GM06990 (cell line): ENCODE data around the gene B4GALNT3.

ENCODE experiments used
- DNase-seq: peaks from one replicate; pipeline ENCODE4 v3.0.0-alpha.2; 2011; ENCODE audit not compliant: insufficient read length; ENCODE audit errors: extremely low read depth
- H3K27me3 ChIP-seq: replicated peaks from 2 replicates; pipeline ENCODE4 v1.6.0; 2011; ENCODE audit warnings: low read length; ENCODE audit not compliant: control insufficient read depth, insufficient read depth
- H3K36me3 ChIP-seq: 2 replicates; pipeline ENCODE4 v1.5.1; 2011; ENCODE audit warnings: low read length; ENCODE audit not compliant: control insufficient read depth, insufficient read depth
- H3K4me3 ChIP-seq: replicated peaks from 2 replicates; pipeline ENCODE4 v1.5.1; 2011; ENCODE audit warnings: low read depth, mild to moderate bottlenecking, control low read depth, low read length
- CTCF ChIP-seq: IDR thresholded peaks from 2 replicates; pipeline ENCODE4 v1.5.1; 2011; ENCODE audit warnings: low read length, control low read depth, mild to moderate bottlenecking, inconsistent platforms; ENCODE audit not compliant: insufficient read depth, poor library complexity, severe bottlenecking

B4GALNT3 gene

DNA sequence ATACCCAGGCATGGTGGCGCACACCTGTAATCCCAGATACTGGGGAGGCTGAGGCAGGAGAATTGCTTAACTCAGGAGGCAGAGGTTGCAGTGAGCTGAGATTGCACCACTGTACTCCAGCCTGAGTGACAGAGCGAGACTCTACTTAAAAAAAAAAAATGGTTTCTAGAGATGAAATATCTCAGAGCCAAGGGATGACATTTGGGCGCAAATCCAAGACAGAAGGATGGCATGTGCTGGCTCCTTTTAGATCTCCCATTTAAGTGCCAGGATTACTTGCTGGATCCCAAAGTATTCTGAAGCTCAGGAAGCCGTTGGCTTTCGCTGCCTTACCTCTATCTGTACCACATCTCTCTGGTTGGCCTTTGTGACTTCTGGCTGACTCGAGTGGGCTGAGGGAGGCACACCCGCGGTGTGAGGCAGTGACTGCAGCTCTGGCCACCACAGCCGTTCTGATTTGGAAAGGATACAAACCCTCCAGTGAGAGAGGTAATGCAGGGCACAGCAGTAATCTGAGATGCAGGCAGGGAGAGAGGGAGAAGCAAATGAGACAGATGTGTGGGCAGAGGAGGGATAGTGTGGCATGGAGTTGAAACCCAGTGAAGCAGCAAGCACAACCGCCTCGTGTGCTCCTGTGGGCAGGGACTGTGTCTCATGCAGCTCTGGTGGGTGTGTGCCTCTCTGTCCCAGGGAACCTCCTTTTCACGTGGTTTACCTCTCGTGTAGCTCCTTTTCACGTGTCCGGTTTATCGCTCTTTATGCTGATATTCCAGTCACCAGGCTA lies 4.9 kb downstream of the B4GALNT3 start:
- no peak overlapping the region for H3K4me3 ChIP-seq
- no peak for TF ChIP-seq CTCF
- no peaks in the 10 kb centered on the region for H3K36me3 ChIP-seq
- H3K27me3 ChIP-seq = peaks cover 5% of the 10 kb centered on the region
- no peak for DNase-seq

DNA sequence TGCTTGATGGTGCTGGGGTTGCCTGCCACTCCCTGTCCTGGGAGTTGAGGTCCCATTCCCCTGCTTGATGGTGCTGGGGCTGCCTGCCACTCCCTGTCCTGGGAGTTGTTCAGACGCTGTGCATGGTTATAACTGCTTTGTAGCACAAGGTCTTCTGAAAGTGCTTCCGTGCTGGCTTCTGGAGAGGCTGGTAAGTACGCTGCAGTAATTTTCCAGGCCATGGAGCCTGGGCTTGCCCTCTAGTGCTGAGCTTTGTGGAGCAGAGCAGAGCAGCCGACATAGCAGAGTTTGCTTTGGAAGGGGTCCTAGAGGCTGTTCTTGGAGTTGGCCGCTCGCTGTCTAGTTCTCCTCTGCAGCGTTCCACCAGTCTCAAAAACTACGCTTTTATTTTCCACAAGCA lies 6.3 kb downstream of the B4GALNT3 start:
- Histone ChIP-seq H3K4me3 (no peak overlapping the region), H3K27me3 (peaks cover 5% of the 10 kb centered on the region), H3K36me3 (no peaks in the 10 kb centered on the region)
- no peak for DNase-seq
- TF ChIP-seq CTCF = no peak

DNA sequence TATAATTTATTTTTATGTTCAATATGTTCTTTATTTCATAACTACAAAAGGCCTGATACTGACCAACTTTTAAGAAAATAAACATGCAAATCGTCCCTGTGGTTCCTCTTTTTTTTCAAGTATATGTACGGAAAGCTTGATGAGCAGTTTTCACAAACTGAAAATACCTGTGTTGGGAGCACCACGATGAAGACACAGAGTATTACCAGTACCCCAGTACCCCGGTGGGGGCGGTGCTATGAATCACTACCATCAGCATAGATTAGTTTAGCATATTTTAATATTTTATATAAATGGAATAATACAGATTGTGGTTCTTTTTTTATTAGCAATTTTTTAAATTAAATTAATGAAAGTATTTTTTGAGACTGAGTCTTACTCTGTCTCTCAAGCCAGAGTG lies 7.0 kb downstream of the B4GALNT3 start:
- TF ChIP-seq CTCF = no peak
- Histone ChIP-seq H3K27me3 (peaks cover 5% of the 10 kb centered on the region), H3K4me3 (no peak overlapping the region), H3K36me3 (no peaks in the 10 kb centered on the region)
- DNase-seq = no peak

- no peak overlapping the region for H3K4me3 ChIP-seq
- no peaks in the 10 kb centered on the region for H3K36me3 ChIP-seq
- H3K27me3 ChIP-seq = peaks cover 5% of the 10 kb centered on the region
- TF ChIP-seq CTCF = no peak
- no peak for DNase-seq
Observed at GRCh38 chr12:467591-467990, 7.9 kb downstream of the B4GALNT3 start.

GRCh38 chr12:468671-469389 lies 9.1 kb downstream of the B4GALNT3 start:
- no peak for DNase-seq
- no peak for TF ChIP-seq CTCF
- Histone ChIP-seq H3K4me3 (no peak overlapping the region), H3K27me3 (peaks cover 1% of the 10 kb centered on the region), H3K36me3 (no peaks in the 10 kb centered on the region)
